Neural crest cell (in vitro differentiated cells): Measurements from ENCODE around the gene ALOX12B. TPM values are rescaled to one million over a fixed set of nuclear protein-coding genes. Genes with fewer than 3 reads are reported as not detected.
"Not testable (repeated sequence)": the region's sequence is repeated elsewhere in the genome, so short reads cannot be mapped to it uniquely, and the experiment has no call there.

Experiments used
- DNase-seq: peaks from one replicate; pipeline ENCODE4 v3.0.0; 2021; ENCODE audit warnings: low read depth, mixed read lengths, low spot score
- H3K27ac Mint-ChIP-seq: one replicate; pipeline ENCODE4 v1.8.0; 2021; ENCODE audit warnings: mild to moderate bottlenecking, mixed read lengths; ENCODE audit not compliant: unreplicated experiment
- H3K27me3 Mint-ChIP-seq: 2 replicates; pipeline ENCODE4 v1.8.0; 2021; ENCODE audit warnings: low read depth, mild to moderate bottlenecking, mixed read lengths
- H3K36me3 Mint-ChIP-seq: 2 replicates; pipeline ENCODE4 v1.8.0; 2021; ENCODE audit warnings: low read depth, mild to moderate bottlenecking, mixed read lengths
- H3K4me1 Mint-ChIP-seq: 2 replicates; pipeline ENCODE4 v1.8.0; 2021; ENCODE audit warnings: mixed read lengths
- H3K4me3 Mint-ChIP-seq: one replicate; pipeline ENCODE4 v1.8.0; 2021; ENCODE audit warnings: mild to moderate bottlenecking, mixed read lengths
- H3K9me3 Mint-ChIP-seq: 2 replicates; pipeline ENCODE4 v1.8.0; 2021; ENCODE audit warnings: mixed read lengths
- CTCF ChIP-seq: fragments of 200-600 bp; sonication (generic); conservative IDR thresholded peaks from 2 replicates; pipeline ENCODE4 v1.5.0; 2021; ENCODE audit warnings: antibody characterized with exemption, mild to moderate bottlenecking
- microRNA-seq: library from miRNA; unstranded; fragments of <30 nt; microRNA quantifications from one replicate; pipeline ENCODE4, GENCODE V29; 2020
- total RNA-seq: library from RNA; stranded (reverse); gene quantifications from 2 replicates; pipeline ENCODE4 v1.2.1, GENCODE V29; 2021

ALOX12B gene
- total RNA-seq, 1 donor from 2014 or later = not detected

GRCh38 chr17:8032442-8032841 lies 55.1 kb downstream of the ALOX12B start:
- H3K4me1 Mint-ChIP-seq = no peaks in the 10 kb centered on the region
- peaks cover 1% of the 10 kb centered on the region for H3K9me3 Mint-ChIP-seq
- no peak overlapping the region for H3K27ac Mint-ChIP-seq
- no peak for TF ChIP-seq CTCF
- peaks cover 43% of the 10 kb centered on the region for H3K27me3 Mint-ChIP-seq
- H3K4me3 Mint-ChIP-seq = no peak overlapping the region
- no peak for DNase-seq
- H3K36me3 Mint-ChIP-seq = no peaks in the 10 kb centered on the region

- Mint-ChIP-seq H3K36me3 (no peaks in the 10 kb centered on the region), H3K4me3 (no peak overlapping the region), H3K9me3 (no peaks in the 10 kb centered on the region), H3K27ac (no peak overlapping the region), H3K27me3 (peaks cover 48% of the 10 kb centered on the region), H3K4me1 (no peaks in the 10 kb centered on the region)
- no peak for DNase-seq
- TF ChIP-seq CTCF = no peak
Measured at GRCh38 chr17:8031950-8032349, 55.6 kb downstream of the ALOX12B start.

- Mint-ChIP-seq H3K4me3 (no peak overlapping the region), H3K27ac (no peak overlapping the region), H3K36me3 (no peaks in the 10 kb centered on the region), H3K9me3 (no peaks in the 10 kb centered on the region), H3K27me3 (peaks cover 50% of the 10 kb centered on the region), H3K4me1 (no peaks in the 10 kb centered on the region)
- no peak for DNase-seq
- TF ChIP-seq CTCF = no peak
Measured at GRCh38 chr17:8031261-8031661, 56.3 kb downstream of the ALOX12B start.

- Mint-ChIP-seq H3K4me3 (no peak overlapping the region), H3K27me3 (peaks cover 38% of the 10 kb centered on the region), H3K36me3 (no peaks in the 10 kb centered on the region), H3K4me1 (no peaks in the 10 kb centered on the region), H3K27ac (no peak overlapping the region), H3K9me3 (no peaks in the 10 kb centered on the region)
- DNase-seq = no peak
- TF ChIP-seq CTCF = no peak
Measured at GRCh38 chr17:8029121-8029520, 58.4 kb downstream of the ALOX12B start.

GRCh38 chr17:8025176-8025911 lies 62.2 kb downstream of the ALOX12B start:
- H3K9me3 Mint-ChIP-seq = no peaks in the 10 kb centered on the region
- H3K4me3 Mint-ChIP-seq = no peak overlapping the region
- peaks cover 28% of the 10 kb centered on the region for H3K27me3 Mint-ChIP-seq
- DNase-seq = no peak
- no peak overlapping the region for H3K27ac Mint-ChIP-seq
- no peak for TF ChIP-seq CTCF
- H3K4me1 Mint-ChIP-seq = no peaks in the 10 kb centered on the region
- H3K36me3 Mint-ChIP-seq = no peaks in the 10 kb centered on the region

- not testable (repeated sequence) for DNase-seq, H3K36me3 Mint-ChIP-seq, H3K27ac Mint-ChIP-seq, H3K4me3 Mint-ChIP-seq, H3K9me3 Mint-ChIP-seq, H3K4me1 Mint-ChIP-seq
- H3K27me3 Mint-ChIP-seq = peaks cover 29% of the 10 kb centered on the region
Measured at GRCh38 chr17:8024161-8024560, 63.4 kb downstream of the ALOX12B start.

Small RNAs within 50 kb of the gene (microRNA-seq; reads per million reads assigned to microRNA genes)
- not detected for gene MIR4314

Other genes starting within 250 kb of the ALOX12B start
- gene TMEM88, start 232.7 kb downstream of the ALOX12B start, total RNA-seq = 6.7 and 8.4 TPM in 2 replicates
- gene NAA38, start 230.2 kb downstream of the ALOX12B start, total RNA-seq = 83.4 and 87.2 TPM in 2 replicates
- gene CYB5D1, start 229.7 kb downstream of the ALOX12B start, total RNA-seq = 12.7 and 13.3 TPM in 2 replicates
- gene CHD3, start 198.9 kb downstream of the ALOX12B start, total RNA-seq = 53.3 and 59.7 TPM in 2 replicates
- 3.6 and 4.0 TPM in 2 replicates for gene RNF227, start 171.4 kb downstream of the ALOX12B start, total RNA-seq
- 19.9 and 20.4 TPM in 2 replicates for gene KCNAB3, start 157.9 kb downstream of the ALOX12B start, total RNA-seq
- gene TRAPPC1, start 155.8 kb downstream of the ALOX12B start, total RNA-seq = 129 and 145 TPM in 2 replicates
- gene CNTROB, start 155.5 kb downstream of the ALOX12B start, total RNA-seq = 55.5 and 58.3 TPM in 2 replicates
- gene GUCY2D, start 85.1 kb downstream of the ALOX12B start, total RNA-seq = not detected in 2 replicates
- not detected in 2 replicates for gene ALOX15B, start 48.7 kb downstream of the ALOX12B start, total RNA-seq
- 0.09 TPM in 1 of 2 replicates, not detected in the other for gene ALOXE3, start 30.8 kb upstream of the ALOX12B start, total RNA-seq
- gene HES7, start 36.4 kb upstream of the ALOX12B start, total RNA-seq = 0.41 and 0.56 TPM in 2 replicates
- gene PER1, start 64.7 kb upstream of the ALOX12B start, total RNA-seq = 38.3 and 51.6 TPM in 2 replicates
- gene VAMP2, start 75.2 kb upstream of the ALOX12B start, total RNA-seq = 47.2 and 49.7 TPM in 2 replicates
- 41.4 and 45.7 TPM in 2 replicates for gene TMEM107, start 88.7 kb upstream of the ALOX12B start, total RNA-seq
- 5.5 and 5.6 TPM in 2 replicates for gene BORCS6, start 102.5 kb upstream of the ALOX12B start, total RNA-seq
- 176 and 186 TPM in 2 replicates for gene AURKB, start 122.9 kb upstream of the ALOX12B start, total RNA-seq
- gene CTC1, start 160.3 kb upstream of the ALOX12B start, total RNA-seq = 39.7 and 44.8 TPM in 2 replicates
- 201 and 217 TPM in 2 replicates for gene PFAS, start 161.6 kb upstream of the ALOX12B start, total RNA-seq
- 48.5 and 51.0 TPM in 2 replicates for gene RANGRF, start 201.0 kb upstream of the ALOX12B start, total RNA-seq
- 2.3 and 3.5 TPM in 2 replicates for gene SLC25A35, start 207.7 kb upstream of the ALOX12B start, total RNA-seq
- gene ARHGEF15, start 222.5 kb upstream of the ALOX12B start, total RNA-seq = not detected in 2 replicates